K562 treated with DMSO at 1 percent for 4 hours (cell line): Measurements from ENCODE around the gene MAN1B1. TPM values are rescaled to one million over a fixed set of nuclear protein-coding genes. Genes with fewer than 3 reads are reported as not detected.

ENCODE experiments used
- total RNA-seq: library from RNA; unstranded; fragments of 300-600 nt; gene quantifications from 2 replicates; pipeline ENCODE4 v1.2.3, GENCODE V29; 2022; ENCODE audit not compliant: insufficient read depth

MAN1B1 gene
- 37.3 and 38.9 TPM in 2 replicates for total RNA-seq

GRCh38 chr9:137086531-137087408 is at the start of gene MAN1B1:
Gene MAN1B1 (plus strand): TSS chr9:137086985. CDS start chr9:137087000, 15 bp downstream.

GRCh38 chr9:137046088-137046787 is 40.5 kb upstream of the MAN1B1 start, which contains the start of gene NPDC1:
Gene NPDC1 (minus strand): TSS chr9:137046177. CDS start chr9:137045989, 188 bp downstream.

GRCh38 chr9:137053944-137054931 is 32.5 kb upstream of the MAN1B1 start, which contains the start of gene ENTPD2:
Gene ENTPD2 (minus strand): TSS chr9:137054061. CDS start chr9:137053997, 64 bp downstream.

GRCh38 chr9:137070201-137070905 is 16.4 kb upstream of the MAN1B1 start, which contains the start of gene SAPCD2:
Gene SAPCD2 (minus strand): TSS chr9:137070557. CDS start chr9:137070460, 97 bp downstream.

GRCh38 chr9:137077010-137077747 is 9.6 kb upstream of the MAN1B1 start, which contains the start of gene UAP1L1:
Gene UAP1L1 (plus strand): TSS chr9:137077517. CDS start chr9:137077533, 16 bp downstream.

GRCh38 chr9:137114613-137115393 is 28.0 kb downstream of the MAN1B1 start, which contains the start of gene DPP7:
Gene DPP7 (minus strand): TSS chr9:137114733. CDS start chr9:137114713, 20 bp downstream.

GRCh38 chr9:137138722-137139467 is 52.1 kb downstream of the MAN1B1 start, which contains the start of gene GRIN1:
Gene GRIN1 (plus strand): TSS chr9:137139154. CDS start chr9:137139487, 333 bp downstream.

Other genes starting within 250 kb of the MAN1B1 start
- gene AJM1, start 244.5 kb upstream of the MAN1B1 start, total RNA-seq, result 9.6 and 13.9 TPM in 2 replicates
- 165 and 171 TPM in 2 replicates for gene PHPT1, start 237.6 kb upstream of the MAN1B1 start, total RNA-seq
- gene MAMDC4, start 234.6 kb upstream of the MAN1B1 start, total RNA-seq, result 4.1 and 4.7 TPM in 2 replicates
- gene EDF1, start 220.7 kb upstream of the MAN1B1 start, total RNA-seq, result 705 and 763 TPM in 2 replicates
- gene TRAF2, start 200.5 kb upstream of the MAN1B1 start, total RNA-seq, result 23.8 and 25.2 TPM in 2 replicates
- gene FBXW5, start 142.2 kb upstream of the MAN1B1 start, total RNA-seq, result 148 and 151 TPM in 2 replicates
- not detected in 2 replicates for gene C8G, start 141.7 kb upstream of the MAN1B1 start, total RNA-seq
- gene LCN12, start 134.7 kb upstream of the MAN1B1 start, total RNA-seq, result not detected in 2 replicates
- 6.1 and 15.4 TPM in 2 replicates for gene PTGDS, start 109.5 kb upstream of the MAN1B1 start, total RNA-seq
- gene LCNL1, start 104.0 kb upstream of the MAN1B1 start, total RNA-seq, result not detected in 2 replicates
- 89.0 and 89.2 TPM in 2 replicates for gene PAXX, start 94.6 kb upstream of the MAN1B1 start, total RNA-seq
- gene CLIC3, start 90.4 kb upstream of the MAN1B1 start, total RNA-seq, result 2.0 TPM in 1 of 2 replicates, not detected in the other
- 14.1 and 26.4 TPM in 2 replicates for gene ABCA2, start 58.7 kb upstream of the MAN1B1 start, total RNA-seq
- not detected in 2 replicates for gene FUT7, start 54.9 kb upstream of the MAN1B1 start, total RNA-seq
- 0.52 and 1.0 TPM in 2 replicates for gene NPDC1, start 40.8 kb upstream of the MAN1B1 start, total RNA-seq
- not detected in 2 replicates for gene ENTPD2, start 32.9 kb upstream of the MAN1B1 start, total RNA-seq
- 27.1 and 30.1 TPM in 2 replicates for gene SAPCD2, start 16.4 kb upstream of the MAN1B1 start, total RNA-seq
- 9.4 and 14.1 TPM in 2 replicates for gene UAP1L1, start 9.5 kb upstream of the MAN1B1 start, total RNA-seq
- gene DPP7, start 27.7 kb downstream of the MAN1B1 start, total RNA-seq, result 228 and 246 TPM in 2 replicates
- gene GRIN1, start 52.2 kb downstream of the MAN1B1 start, total RNA-seq, result not detected in 2 replicates
- gene LRRC26, start 83.1 kb downstream of the MAN1B1 start, total RNA-seq, result not detected in 2 replicates
- not detected in 2 replicates for gene TMEM210, start 85.1 kb downstream of the MAN1B1 start, total RNA-seq
- 32.5 and 40.5 TPM in 2 replicates for gene ANAPC2, start 101.6 kb downstream of the MAN1B1 start, total RNA-seq
- gene SSNA1, start 101.7 kb downstream of the MAN1B1 start, total RNA-seq, result 203 and 207 TPM in 2 replicates
- gene TPRN, start 113.8 kb downstream of the MAN1B1 start, total RNA-seq, result 26.9 and 34.8 TPM in 2 replicates
- 35.0 and 40.6 TPM in 2 replicates for gene TMEM203, start 118.7 kb downstream of the MAN1B1 start, total RNA-seq
- 23.0 and 25.4 TPM in 2 replicates for gene NDOR1, start 118.7 kb downstream of the MAN1B1 start, total RNA-seq
- gene RNF208, start 135.3 kb downstream of the MAN1B1 start, total RNA-seq, result 6.2 and 6.7 TPM in 2 replicates
- gene CYSRT1, start 138.2 kb downstream of the MAN1B1 start, total RNA-seq, result 1.1 TPM in 1 of 2 replicates, not detected in the other
- 0.99 TPM in 1 of 2 replicates, not detected in the other for gene RNF224, start 140.5 kb downstream of the MAN1B1 start, total RNA-seq
- gene SLC34A3, start 143.9 kb downstream of the MAN1B1 start, total RNA-seq, result not detected in 2 replicates
- gene TUBB4B, start 154.3 kb downstream of the MAN1B1 start, total RNA-seq, result 816 and 880 TPM in 2 replicates
- gene STPG3, start 164.3 kb downstream of the MAN1B1 start, total RNA-seq, result not detected in 2 replicates
- gene NELFB, start 168.3 kb downstream of the MAN1B1 start, total RNA-seq, result 84.5 and 89.8 TPM in 2 replicates
- 49.5 and 59.8 TPM in 2 replicates for gene TOR4A, start 190.7 kb downstream of the MAN1B1 start, total RNA-seq
- 16.1 and 30.4 TPM in 2 replicates for gene NRARP, start 215.3 kb downstream of the MAN1B1 start, total RNA-seq